Measurements from ENCODE around the gene DENND4A.

Gene DENND4A

GRCh38 chr15:65638109-65638508, 154.0 kb downstream of the DENND4A start:
- ChIA-PET CTCF (interaction anchor here (0.9 to 1.8 kb wide), 9 partner anchors 8 to 199 kb away, joined by 3 to 7 read pairs (median 3); partner anchors contain the start of gene INTS14), POLR2A (interaction anchor here (1.3 kb wide), 1 partner anchor 232 kb away, joined by 7 read pairs; the partner anchor contains the start of gene RAB11A)
- DNase-seq (ENCODE audit: extremely low spot score), result no peak
- TF ChIP-seq TARDBP (IDR thresholded peaks at IDR 0.05), result no peak
- no peak for TF ChIP-seq FOXM1 (IDR thresholded peaks at IDR 0.05; ENCODE audit: borderline replicate concordance)
- TF ChIP-seq ELF4 (IDR thresholded peaks at IDR 0.05), result no peak
- no peak for TF ChIP-seq SUZ12 (IDR thresholded peaks at IDR 0.05)
- no peak for TF ChIP-seq ZNF384 (IDR thresholded peaks at IDR 0.05)
- TF ChIP-seq BHLHE40 (IDR thresholded peaks at IDR 0.05; ENCODE audit: borderline replicate concordance), result no peak
- TF ChIP-seq, protein P1, sequence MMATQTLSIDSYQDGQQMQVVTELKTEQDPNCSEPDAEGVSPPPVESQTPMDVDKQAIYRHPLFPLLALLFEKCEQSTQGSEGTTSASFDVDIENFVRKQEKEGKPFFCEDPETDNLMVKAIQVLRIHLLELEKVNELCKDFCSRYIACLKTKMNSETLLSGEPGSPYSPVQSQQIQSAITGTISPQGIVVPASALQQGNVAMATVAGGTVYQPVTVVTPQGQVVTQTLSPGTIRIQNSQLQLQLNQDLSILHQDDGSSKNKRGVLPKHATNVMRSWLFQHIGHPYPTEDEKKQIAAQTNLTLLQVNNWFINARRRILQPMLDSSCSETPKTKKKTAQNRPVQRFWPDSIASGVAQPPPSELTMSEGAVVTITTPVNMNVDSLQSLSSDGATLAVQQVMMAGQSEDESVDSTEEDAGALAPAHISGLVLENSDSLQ (IDR thresholded peaks at IDR 0.05), result no peak
- TF ChIP-seq L3MBTL2 (conservative IDR thresholded peaks at IDR 0.05), result no peak
- no peak for TF ChIP-seq SP1 (IDR thresholded peaks at IDR 0.05)
- TF ChIP-seq CTBP1 (IDR thresholded peaks at IDR 0.05; ENCODE audit: borderline replicate concordance), result no peak
- no peak for TF ChIP-seq FOXA1 (IDR thresholded peaks at IDR 0.05)
- no peak for TF ChIP-seq LEF1 (IDR thresholded peaks at IDR 0.05; ENCODE audit: borderline replicate concordance)
- TF ChIP-seq NFRKB (IDR thresholded peaks at IDR 0.05), result no peak
- no peak for TF ChIP-seq FOXK2 (IDR thresholded peaks at IDR 0.05)
- no peak for TF ChIP-seq HDGF (IDR thresholded peaks at IDR 0.05; ENCODE audit: borderline replicate concordance)
- no peak for TF ChIP-seq ARNT (IDR thresholded peaks at IDR 0.05)

DNA sequence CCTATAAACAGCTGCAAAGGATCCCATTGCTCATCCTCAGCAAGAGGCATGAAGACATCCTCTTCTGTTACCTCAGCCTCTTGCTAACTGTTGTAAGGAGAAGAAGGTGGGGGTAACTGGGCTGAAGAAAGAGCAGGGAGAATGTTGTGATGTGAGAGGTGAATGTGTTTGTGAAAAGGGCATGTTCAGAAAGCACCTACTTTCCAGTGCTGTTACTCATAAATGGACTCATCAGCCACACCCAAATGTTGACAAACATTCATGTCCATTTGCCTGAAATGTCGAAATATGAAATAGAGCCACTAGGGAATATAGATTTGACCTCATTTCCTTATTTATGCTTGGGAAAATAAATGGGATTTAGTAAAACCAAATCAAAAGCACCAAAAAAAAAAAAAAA, 157.7 kb downstream of the DENND4A start:
- CTCF ChIA-PET, result interaction anchor here (0.9 kb wide), 1 partner anchor 220 kb away, joined by 5 read pairs; no protein-coding TSS in a partner anchor
- no peak for DNase-seq (ENCODE audit: extremely low spot score)
- no peak for TF ChIP-seq CTBP1 (IDR thresholded peaks at IDR 0.05; ENCODE audit: borderline replicate concordance)
- TF ChIP-seq ZNF384 (IDR thresholded peaks at IDR 0.05), result no peak
- TF ChIP-seq FOXM1 (IDR thresholded peaks at IDR 0.05; ENCODE audit: borderline replicate concordance), result no peak
- TF ChIP-seq LEF1 (IDR thresholded peaks at IDR 0.05; ENCODE audit: borderline replicate concordance), result no peak
- no peak for TF ChIP-seq ELF4 (IDR thresholded peaks at IDR 0.05)
- no peak for TF ChIP-seq FOXA1 (IDR thresholded peaks at IDR 0.05)
- no peak for TF ChIP-seq FOXK2 (IDR thresholded peaks at IDR 0.05)
- TF ChIP-seq SUZ12 (IDR thresholded peaks at IDR 0.05), result no peak
- TF ChIP-seq SP1 (IDR thresholded peaks at IDR 0.05), result no peak
- TF ChIP-seq L3MBTL2 (conservative IDR thresholded peaks at IDR 0.05), result no peak
- no peak for TF ChIP-seq TARDBP (IDR thresholded peaks at IDR 0.05)
- TF ChIP-seq NFRKB (IDR thresholded peaks at IDR 0.05), result no peak
- no peak for TF ChIP-seq ARNT (IDR thresholded peaks at IDR 0.05)
- TF ChIP-seq BHLHE40 (IDR thresholded peaks at IDR 0.05; ENCODE audit: borderline replicate concordance), result no peak
- TF ChIP-seq HDGF (IDR thresholded peaks at IDR 0.05; ENCODE audit: borderline replicate concordance), result no peak
- TF ChIP-seq, protein P1 (IDR thresholded peaks at IDR 0.05), result no peak
- POLR2A ChIA-PET, result no interaction called here

- CTCF ChIA-PET, result interaction anchor here (0.9 kb wide), 1 partner anchor 221 kb away, joined by 5 read pairs; no protein-coding TSS in a partner anchor
- POLR2A ChIA-PET, result no interaction called here
Measured at GRCh38 chr15:65633752-65634151, 158.3 kb downstream of the DENND4A start.

GRCh38 chr15:65632780-65633375, 159.2 kb downstream of the DENND4A start:
- ChIA-PET POLR2A (interaction anchor here (1.0 kb wide), 1 partner anchor 22 kb away, joined by 5 read pairs; the partner anchor contains the start of gene INTS14), CTCF (no interaction called here)

More at GRCh38 chr15:65633752-65634151, 158.3 kb downstream of the DENND4A start:
- no peak for DNase-seq (ENCODE audit: extremely low spot score)
- TF ChIP-seq FOXM1 (IDR thresholded peaks at IDR 0.05; ENCODE audit: borderline replicate concordance), result no peak
- no peak for TF ChIP-seq BHLHE40 (IDR thresholded peaks at IDR 0.05; ENCODE audit: borderline replicate concordance)
- no peak for TF ChIP-seq HDGF (IDR thresholded peaks at IDR 0.05; ENCODE audit: borderline replicate concordance)
- TF ChIP-seq ARNT (IDR thresholded peaks at IDR 0.05), result no peak

DNA sequence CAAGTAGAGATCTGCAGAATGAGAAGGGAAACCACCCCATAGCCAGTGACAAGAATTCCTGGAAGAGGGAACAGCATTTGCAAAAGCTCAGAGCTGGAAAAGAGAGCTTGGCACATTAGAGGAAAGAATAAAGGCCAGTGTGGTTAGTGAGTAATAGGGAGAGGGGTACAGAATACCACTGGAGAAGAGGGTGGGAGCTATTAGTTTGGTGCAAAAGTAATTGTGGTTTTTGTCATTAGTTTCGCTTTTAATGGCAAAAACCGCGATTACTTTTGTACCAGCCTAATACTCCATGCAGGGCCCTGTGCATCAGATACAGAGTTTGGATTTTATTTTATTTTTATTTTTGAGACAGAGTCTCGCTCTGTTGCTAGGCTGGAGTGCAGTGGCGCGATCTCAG, 160.6 kb downstream of the DENND4A start:
- no peak for DNase-seq (ENCODE audit: extremely low spot score)
- ChIA-PET CTCF (no interaction called here), POLR2A (interaction anchor here (0.7 to 0.9 kb wide), 2 partner anchors 20 to 21 kb away, joined by 3 read pairs; partner anchors contain the start of gene INTS14)
- TF ChIP-seq FOXM1 (IDR thresholded peaks at IDR 0.05; ENCODE audit: borderline replicate concordance) (no peak), BHLHE40 (IDR thresholded peaks at IDR 0.05; ENCODE audit: borderline replicate concordance) (no peak), ZNF384 (IDR thresholded peaks at IDR 0.05) (no peak), L3MBTL2 (conservative IDR thresholded peaks at IDR 0.05) (no peak), FOXA1 (IDR thresholded peaks at IDR 0.05) (no peak), TARDBP (IDR thresholded peaks at IDR 0.05) (no peak), SP1 (IDR thresholded peaks at IDR 0.05) (no peak), CTBP1 (IDR thresholded peaks at IDR 0.05; ENCODE audit: borderline replicate concordance) (no peak), LEF1 (IDR thresholded peaks at IDR 0.05; ENCODE audit: borderline replicate concordance) (no peak), HDGF (IDR thresholded peaks at IDR 0.05; ENCODE audit: borderline replicate concordance) (no peak), FOXK2 (IDR thresholded peaks at IDR 0.05) (no peak), ARNT (IDR thresholded peaks at IDR 0.05) (no peak), ELF4 (IDR thresholded peaks at IDR 0.05) (no peak), NFRKB (IDR thresholded peaks at IDR 0.05) (no peak), SUZ12 (IDR thresholded peaks at IDR 0.05) (no peak)
- TF ChIP-seq, protein P1 (IDR thresholded peaks at IDR 0.05), result no peak

More at GRCh38 chr15:65632780-65633375, 159.2 kb downstream of the DENND4A start:
- no peak for DNase-seq (ENCODE audit: extremely low spot score)
- TF ChIP-seq NFRKB (IDR thresholded peaks at IDR 0.05) (no peak), TARDBP (IDR thresholded peaks at IDR 0.05) (no peak)
- TF ChIP-seq, protein P1 (IDR thresholded peaks at IDR 0.05), result 0 out of 2 replicates have a peak, but pooled peaks have one; percentile 3
